Kidney tubule cell (primary cell): Measurements from ENCODE around the gene UBR3.
A peak's percentile ranks its signal among the peaks of the same experiment; 100 is the strongest.
"Not testable (repeated sequence)": the region's sequence is repeated elsewhere in the genome, so short reads cannot be mapped to it uniquely, and the experiment has no call there.

Experiments used
- DNase-seq: peaks from one replicate; pipeline ENCODE4 v3.0.0-alpha.2; 2018; ENCODE audit warnings: low spot score

Gene UBR3

DNA sequence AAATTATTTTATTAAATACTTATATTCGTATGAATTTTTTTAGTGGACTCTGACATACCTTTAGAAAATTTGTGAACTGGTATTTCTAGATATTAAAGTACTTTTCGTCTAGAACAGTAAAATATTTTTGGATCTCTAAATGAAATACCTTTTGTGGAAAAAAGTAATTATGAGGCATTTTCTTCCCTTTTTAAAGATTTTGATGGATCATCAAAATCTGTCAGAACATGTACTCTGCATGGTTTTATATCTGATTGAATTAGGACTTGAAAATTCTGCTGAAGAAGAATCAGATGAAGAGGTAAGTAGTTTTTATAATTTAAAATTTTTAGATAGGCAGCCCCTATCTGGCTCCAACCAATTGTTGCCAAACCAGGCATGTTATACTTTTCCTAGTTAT lies 118.8 kb downstream of the UBR3 start:
- DNase-seq: no peak

DNA sequence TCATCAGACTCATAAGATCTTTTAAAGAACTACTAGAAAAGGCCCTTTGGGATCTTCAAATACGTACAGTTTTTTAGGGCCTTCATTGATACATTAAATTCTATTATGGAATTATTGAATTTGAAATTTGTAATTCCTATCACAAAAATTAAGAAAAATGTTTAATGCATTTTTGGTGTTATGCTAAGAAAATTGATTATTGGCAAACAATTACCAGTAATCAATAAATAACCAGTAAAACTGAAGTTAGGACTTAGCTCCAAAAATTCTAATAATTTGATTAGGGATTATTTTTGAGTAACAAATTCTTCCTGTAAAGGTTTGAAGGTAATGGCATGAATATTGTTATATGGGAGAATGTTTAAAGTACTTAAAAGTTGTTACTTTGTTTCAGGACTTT lies 119.3 kb downstream of the UBR3 start:
- no peak for DNase-seq

DNA sequence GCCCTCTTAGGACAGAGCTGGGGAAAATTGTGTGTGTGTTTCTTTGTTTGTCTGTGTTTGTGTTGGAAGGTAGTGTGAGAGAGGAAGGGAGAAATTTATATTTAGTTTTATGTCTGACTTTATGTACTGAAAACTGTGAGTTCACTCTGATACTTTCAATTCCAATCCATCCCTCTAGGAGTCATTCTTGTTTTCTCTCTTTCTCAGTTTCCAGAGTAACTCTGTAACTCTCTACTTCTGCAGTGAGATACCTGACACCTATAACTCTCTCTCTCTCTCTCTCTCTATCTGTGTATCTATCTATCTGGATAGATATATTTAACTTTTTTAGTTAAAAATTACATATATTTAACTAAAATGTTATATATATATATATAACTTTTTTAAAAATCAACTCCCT lies 128.7 kb downstream of the UBR3 start:
- DNase-seq: no peak

DNA sequence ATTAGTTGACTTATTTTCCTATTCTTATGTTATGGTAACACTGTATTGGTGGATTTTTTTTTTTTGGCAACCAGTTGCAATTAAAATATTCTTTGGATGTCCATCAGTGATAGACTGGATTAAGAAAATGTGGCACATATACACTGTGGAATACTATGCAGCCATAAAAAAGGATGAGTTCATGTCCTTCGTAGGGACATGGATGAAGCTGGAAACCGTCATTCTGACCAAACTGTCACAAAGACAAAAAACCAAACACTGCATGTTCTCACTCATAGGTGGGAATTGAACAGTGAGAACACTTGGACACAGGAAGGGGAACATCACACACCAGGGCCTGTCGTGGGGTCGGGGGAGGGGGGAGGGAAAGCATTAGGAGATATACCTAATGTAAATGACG lies 130.0 kb downstream of the UBR3 start:
- DNase-seq: not testable (repeated sequence)

DNA sequence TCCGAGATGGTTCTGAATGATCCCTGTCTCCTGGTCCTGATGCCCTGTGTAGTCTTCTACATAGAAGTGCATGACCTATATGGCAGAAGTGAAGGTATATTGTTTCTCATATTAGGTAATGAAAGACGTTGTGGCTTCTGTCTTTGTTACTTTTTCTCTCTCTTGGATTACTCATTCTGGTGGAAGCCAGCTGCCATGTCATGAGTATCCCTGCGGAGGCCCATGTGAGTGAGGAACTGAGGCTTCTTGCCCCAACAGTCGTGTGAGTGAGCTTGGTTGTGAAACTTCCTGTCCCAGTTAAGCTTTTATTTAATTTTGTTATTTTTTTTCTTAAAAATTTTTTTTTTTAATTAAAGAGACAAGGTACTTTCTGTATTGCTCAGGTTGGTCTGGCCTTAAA lies 134.7 kb downstream of the UBR3 start:
- peak; percentile 14 for DNase-seq

DNA sequence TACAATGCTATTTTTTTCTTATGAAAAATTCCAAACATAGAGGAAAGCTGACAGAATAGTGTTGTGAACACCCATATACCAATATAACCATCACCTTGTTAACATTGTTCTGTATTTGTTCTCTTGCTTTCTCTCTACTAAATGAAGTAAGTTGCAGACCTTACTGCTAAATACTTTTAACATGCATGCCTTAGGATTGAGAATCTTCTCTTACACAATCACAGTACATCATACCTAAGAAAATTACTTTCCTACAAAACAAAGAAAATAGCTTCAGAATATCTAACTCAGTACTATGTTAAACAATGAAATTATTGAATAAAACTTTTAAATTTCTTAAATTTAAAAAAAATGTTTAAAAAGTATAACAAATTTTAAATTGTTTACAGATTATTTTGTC lies 136.5 kb downstream of the UBR3 start:
- DNase-seq: no peak

DNA sequence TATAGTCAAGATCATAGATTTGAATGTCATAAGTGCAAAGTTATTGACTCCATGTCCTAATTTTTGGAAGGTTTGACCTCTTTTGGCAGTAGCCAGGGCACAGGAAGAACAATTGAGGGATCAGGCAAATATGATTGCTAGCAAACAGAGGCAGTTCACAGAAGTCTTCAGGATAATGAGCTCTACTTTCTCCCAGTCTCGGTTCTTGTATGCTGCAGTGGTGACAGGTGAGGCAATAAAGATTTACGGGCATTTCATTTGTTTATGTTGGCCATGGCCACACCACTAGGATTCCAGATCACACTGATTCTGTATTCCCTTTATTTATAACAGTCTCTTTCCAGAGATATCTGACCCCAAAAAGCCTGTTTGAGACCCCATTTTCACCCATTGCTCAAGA lies 137.5 kb downstream of the UBR3 start:
- no peak for DNase-seq

DNA sequence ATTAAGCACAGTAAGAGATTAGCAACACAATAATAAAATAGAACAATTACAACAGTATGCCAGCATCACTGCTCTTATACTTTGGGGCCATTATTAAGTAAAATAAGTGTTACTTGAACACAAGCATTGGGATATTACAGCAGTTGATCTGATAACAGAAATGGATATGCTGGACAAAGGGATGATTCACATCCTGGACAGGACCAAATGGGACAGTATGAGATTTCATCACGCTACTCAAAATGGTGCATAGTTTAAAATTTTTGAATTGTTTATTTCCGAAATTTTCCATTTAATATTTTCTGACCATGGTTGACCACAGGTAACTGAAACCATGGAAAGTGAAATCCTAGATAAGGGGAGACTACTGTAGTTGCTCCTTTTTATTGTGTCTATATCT lies 138.2 kb downstream of the UBR3 start:
- no peak for DNase-seq

DNA sequence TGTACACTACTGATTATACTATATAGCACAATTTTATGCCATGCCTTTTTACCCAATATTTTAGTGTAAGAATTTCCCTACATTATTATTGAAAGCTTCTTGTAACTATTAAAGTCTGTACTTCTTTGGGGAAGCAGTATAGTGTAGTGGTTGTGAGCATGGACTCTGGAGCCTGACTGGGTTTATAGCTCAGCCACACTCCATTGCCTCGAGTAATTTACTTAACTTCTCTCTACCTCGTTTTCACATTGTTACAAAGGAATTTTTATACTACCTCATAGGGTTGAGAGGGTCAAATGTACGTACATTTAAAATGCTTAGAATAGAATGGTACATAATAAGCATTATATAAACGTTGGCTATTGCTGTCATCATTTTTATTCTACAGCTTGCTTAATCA lies 139.2 kb downstream of the UBR3 start:
- no peak for DNase-seq

DNA sequence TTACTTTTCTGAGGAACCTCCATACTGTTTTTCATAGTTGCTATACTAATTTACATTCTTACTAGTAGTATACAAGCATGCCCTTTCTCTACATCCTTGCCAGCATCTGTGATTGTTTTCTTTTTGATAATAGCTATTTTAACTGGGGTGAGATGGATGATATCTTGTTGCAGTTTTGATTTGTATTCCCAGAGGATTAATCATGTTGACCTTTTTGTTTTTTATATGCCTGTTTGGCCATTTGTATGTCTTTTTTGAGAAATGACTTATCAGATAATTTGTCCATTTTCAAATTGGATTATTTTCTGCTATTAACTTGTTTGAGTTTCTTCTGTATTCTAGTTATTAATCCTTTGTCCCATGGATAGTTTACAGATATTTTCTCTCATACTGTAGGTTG lies 141.5 kb downstream of the UBR3 start:
- no peak for DNase-seq

DNA sequence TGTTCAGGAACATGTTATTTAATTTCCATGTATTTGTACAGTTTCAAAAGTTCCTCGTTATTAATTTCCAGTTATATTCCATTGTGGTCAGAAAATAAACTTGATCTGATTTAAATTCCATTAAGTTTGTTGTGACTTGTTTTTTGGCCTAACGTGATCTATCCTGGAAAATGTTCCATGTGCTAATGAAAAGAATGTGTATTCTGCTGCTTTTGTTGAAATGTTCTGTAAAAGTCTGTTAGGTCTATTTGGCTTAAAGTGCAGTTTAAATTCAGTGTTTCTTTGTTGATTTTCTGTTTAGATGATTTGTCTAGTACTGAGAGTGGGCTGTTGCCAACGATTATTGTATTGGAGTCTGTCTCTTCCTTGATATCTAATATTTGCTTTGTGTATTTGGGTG lies 148.0 kb downstream of the UBR3 start:
- DNase-seq: no peak

DNA sequence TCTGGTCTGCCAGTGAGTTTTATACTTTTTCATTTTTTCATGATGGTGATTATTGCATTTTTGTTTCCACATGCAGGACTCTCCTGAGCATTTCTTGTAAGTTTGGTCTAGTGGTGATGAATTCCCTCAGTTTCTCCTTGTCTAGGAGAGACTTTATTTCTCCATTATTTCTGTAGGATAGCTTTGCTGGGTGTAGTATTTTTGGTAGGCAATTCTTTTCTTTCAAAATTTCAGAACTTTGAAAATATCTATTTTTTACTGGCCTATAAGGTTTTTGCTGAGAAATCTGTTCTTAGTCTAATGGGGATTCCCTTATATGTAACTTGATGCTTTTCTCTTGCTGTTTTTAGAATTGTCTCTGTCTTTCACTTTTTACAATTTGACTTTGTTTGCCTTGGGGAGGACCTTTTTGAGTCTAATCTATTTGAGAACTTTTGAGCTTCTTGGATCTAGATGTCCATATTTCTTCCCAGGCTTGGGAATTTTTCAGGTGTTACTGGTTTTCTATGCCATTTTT lies 149.1 kb downstream of the UBR3 start:
- DNase-seq: no peak

DNA sequence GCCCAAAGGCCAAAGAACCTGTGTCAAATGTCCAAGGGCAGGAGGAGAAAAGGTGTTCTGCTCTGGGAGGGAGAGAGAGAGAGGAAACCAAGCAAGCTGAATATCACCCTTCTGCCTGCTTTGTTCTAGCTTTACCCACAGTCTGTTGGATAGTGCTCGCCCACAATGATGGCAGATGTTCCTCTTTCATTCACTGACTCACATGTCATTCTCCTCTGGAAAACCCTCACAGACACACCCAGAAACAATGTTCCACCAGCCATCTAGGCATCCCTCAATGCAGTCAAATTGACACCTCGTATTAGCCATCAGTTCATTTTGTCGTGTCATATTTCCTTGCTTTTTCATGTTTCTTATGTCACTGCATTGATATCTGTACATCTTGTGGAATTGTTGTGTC lies 150.3 kb downstream of the UBR3 start:
- no peak for DNase-seq

DNA sequence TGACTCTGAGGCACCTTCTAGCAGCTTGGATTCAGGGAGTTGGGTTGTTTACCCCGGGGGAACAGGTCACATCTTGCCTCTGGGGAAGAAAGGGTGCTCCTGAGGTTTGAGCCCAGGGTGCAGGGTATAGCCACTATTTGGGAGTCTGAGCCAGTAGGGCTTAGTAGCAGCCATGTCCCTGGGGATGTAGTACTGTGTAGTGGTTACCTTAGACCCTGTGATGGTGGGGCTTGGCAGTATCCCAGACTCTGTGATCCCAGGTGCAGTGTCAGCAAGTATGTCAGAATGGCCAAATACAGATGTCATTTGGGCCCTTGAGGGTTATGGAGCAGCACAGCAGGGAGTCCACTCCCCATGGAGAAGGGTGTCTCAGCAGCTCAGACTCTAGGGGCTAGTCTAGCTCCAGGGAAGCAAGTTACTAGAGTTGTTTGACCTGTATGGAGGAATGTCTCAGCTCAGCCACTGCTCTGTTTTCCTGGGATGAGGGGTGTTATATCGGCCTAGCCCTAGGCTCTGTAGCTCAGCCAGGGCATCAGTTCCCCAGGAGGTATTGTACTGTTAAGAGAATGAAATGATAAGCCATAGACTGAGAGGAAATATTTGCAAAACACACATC lies 151.3 kb downstream of the UBR3 start:
- DNase-seq: no peak

DNA sequence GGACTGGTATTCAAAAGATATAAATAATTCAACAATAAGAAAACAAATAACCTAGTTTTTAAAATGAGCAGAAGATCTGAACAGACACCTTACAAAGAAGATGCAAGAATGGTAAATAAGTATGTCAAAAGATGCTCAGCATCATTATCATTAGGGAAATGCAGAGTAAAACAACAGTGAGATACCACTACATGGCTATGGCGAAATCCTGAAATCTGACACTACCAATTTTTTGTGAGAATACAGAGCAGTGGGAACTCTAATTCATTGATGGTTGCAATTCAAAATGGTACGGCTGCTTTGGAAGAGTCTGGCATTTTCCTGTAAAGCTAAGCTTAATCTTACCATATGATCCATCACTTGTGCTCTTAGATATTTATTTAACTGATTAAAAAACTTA lies 151.8 kb downstream of the UBR3 start:
- no peak for DNase-seq

DNA sequence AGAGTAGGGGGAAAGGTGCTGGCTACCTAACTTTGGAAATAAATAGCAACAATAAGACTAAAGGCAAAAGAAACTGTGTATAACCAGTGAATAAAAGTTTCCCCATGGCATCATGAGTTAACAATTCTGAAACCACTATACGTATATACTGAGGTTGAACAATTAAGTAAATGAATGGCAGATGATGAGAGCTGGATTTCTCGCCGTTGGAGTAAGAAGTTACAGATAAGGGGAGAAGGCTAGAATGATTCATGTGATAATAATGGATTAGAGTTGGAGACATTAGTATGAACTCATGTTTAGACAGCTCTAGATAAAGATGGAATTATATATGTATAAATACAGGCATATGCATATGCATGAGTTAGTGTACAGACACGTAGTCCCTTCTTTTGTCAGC lies 152.7 kb downstream of the UBR3 start:
- DNase-seq: no peak

DNA sequence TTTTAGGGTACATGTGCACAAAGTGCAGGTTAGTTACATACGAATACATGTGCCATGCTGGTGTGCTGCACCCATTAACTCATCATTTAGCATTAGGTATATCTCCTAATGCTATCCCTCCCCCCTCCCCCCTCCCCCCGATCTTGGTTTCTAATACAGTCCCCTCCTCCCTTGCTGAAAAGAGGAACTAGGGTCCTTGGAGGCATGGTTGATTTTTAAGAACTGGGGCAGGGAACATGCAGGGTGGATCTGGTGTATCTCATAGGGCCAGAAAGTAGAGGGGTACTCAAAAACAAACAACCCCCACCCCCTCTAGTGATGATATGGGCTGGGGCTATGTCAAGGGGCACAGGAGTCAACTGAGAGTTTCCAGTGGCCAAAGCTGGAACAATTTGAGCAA lies 153.4 kb downstream of the UBR3 start:
- no peak for DNase-seq

DNA sequence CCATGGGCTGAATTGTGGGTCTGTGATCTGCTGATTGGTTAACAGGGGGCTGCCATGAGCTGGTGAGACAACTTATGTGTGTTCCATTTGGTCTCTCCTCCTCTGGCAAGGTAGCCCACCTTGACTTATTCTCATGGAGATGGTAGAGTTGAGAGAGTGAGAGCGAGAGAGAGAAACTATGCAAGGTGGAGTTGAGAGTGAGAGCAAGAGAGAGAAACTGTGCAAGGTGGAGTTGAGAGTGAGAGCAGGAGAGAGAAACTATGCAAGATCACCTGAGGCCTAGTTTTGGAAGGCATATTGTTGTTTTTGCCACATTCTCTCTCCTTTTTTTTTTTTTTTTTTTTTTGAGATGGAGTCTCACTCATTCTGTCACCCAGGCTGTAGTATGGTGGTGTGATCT lies 155.7 kb downstream of the UBR3 start:
- no peak for DNase-seq

DNA sequence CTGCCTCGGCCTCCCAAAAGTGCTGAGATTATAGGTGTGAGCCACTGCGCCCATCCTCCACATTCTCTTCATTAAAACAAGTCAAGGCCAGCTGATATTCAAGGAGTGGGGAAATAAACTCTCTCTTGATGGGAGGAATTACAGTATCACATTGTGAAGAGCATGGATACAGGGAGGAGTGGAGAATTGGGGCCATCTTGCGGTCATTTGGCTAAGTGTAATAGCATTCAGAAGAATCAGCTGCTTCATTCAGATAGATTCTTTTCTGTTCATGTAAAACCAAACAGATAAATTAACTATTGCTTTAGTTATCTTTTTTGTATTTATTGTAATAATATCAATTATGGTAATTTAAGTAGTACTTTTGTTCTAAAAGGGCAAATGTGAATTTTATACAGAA lies 156.3 kb downstream of the UBR3 start:
- no peak for DNase-seq

DNA sequence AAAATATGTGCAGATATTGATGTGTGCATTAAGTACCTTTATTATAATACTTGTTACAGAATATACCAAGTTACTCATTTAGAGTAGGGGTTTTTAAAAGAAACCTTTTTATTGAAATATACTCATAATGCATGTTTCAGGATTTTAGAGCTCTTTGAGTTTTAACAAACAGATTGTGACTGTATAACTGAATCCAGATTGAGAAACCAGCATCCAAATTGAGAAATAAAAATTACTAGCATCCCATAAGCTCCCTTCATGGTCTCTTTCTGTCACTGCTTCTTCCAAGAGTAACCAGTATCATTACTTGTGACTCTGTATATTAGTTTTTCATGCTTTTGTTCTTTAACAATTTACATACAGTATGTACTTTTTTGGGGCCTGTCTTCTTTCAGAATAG lies 156.9 kb downstream of the UBR3 start:
- DNase-seq: no peak

DNA sequence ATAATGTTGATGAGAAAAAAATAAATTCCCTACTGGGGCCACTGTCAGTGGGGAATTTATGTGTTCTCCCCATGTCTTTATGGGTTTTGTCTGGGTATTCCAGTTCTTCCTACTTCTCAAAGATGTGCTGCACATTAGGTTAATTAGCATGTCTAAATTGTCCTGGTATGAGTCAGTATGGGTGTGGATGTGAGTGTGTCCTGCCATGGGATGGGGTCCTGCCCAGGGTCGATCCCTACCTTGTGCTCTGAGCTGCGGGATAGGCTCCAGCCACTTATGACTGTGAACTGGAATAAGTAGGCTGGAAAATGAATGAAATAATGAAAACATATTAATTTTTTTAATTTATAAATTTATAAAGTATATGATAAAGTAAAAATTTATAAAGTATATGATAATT lies 167.5 kb downstream of the UBR3 start:
- DNase-seq: no peak

DNA sequence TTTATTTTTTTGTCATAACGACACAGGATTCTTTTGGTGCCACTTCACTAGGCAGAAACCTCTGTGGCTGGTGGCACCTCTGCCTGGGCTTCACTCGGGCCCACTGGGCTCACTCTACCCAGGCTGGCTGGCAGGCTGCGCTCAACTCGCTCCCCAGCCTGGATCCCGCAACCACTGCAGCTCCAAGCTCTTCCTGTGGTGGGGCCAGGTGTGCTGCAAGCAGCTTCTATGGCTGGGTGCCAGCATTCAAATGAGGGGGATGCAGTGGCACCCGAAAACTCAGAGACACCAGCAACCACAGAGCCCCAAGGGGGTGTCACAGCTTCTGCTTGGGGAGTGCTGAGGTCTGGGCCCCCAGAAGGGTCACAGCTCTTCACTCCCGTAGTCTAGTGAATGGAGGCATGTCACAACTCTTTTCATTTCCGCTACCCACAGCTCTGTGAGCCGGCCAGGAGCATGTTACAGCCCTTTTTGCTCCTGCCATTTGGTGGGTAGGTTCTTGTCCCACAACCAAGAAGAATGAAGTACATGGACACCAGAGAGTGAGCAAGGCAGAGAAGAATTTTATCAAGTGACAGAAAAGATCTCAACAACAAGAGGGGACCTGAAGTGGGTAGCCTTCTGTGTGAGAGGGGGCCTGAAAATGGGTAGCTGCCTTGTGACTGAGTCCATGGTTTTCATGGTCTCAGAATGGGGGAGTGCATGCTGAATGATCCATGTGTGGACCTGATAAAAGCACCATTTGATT lies 170.1 kb downstream of the UBR3 start:
- no peak for DNase-seq

DNA sequence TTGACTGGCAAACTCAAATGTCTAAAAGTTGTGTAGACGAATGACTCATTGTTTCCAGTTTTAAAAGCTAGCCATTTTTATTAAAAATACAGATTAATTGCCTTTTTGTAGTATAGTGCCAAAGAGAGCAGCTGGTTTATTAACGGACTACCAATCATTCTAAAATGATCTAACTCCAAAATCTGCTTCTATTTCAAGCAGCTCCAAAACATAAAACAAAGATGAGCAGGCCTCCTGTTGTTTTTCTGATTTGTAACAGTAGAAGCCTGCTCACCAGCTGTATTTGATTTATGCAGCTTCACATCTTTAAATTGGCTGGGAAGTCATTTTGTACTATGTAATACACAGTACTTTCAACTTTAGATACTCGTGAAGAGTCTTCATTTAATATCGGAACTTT lies 171.8 kb downstream of the UBR3 start:
- DNase-seq: no peak

DNA sequence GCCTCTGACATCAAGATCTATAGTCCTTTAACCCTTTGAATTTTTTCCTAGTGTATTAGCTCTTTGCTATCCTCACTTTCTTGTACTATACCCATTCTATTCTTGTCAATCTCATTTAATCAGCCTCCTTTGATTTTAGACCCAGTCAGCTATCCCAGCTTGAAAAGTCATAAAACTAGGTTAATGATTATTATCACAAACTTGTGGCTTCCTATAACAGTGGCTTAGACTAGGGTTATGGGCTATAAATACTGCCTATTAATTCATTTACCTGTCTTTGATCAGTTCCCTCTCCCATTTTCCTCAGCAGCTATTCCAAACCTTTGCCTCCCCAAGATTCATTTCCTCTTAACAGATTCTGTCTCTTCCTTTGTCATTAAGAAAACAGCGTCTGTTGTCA lies 174.8 kb downstream of the UBR3 start:
- peak; percentile 13 for DNase-seq
